Measurements from ENCODE around the gene ZBTB38.

ZBTB38 gene

DNA sequence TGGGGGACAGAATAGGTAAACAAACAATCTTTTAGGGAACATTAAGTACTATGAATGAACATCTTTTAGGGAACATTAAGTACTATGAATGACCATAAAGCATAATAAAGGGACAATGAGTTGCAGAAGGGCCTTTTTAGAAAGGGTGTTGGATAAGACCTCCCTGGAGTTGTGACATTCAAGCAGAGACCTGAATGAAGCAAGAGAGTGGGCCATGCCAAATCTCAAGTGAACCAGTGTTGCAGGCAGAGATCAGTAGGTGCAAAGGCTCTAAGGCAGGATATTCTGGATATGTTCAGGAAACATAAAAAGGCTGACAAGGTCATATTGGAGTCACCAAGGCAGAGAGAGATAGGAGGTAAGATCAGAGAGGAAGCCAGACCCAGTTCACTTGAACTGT is 29.4 kb upstream of the ZBTB38 start:
- no peak for DNase-seq (ENCODE audit: low read depth)

DNA sequence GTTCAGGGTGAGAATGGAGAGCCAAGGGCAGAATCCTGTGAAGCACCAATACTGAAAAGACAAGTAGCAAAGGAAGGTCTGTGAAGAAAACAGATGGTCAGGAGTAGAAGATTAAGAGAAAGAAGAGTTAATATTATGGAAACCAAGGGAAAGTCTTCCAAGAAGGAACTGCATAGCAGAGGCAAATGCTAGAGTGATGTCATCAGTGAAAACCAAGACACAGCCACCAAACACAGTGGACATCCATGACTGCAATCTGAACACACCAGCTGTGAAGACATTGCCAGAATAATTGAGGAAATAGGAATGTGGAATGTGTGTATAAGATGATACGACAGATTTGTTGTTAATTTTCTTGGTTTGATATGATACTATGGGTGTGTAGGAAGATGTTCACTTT is 26.8 kb upstream of the ZBTB38 start:
- no peak for DNase-seq (ENCODE audit: low read depth)

DNA sequence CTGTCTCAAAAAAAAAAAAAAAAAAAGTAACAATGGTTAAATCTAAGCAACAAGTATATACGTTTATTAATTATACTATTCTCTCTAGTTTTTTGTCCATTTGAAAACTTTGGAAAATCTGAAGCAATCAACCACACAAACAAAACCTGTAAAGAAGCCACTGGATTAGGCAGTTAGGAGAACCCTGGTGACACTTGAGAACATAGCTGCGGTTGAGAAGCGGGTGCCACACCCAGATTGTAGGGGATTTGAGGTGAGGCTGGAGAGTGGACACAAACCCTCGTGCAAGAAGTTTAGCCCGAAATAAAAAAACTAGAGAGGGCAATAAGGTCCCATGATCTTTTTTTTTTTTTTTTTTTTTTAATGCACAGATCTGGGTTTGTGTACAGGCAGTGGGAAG is 25.9 kb upstream of the ZBTB38 start:
- no peak for DNase-seq (ENCODE audit: low read depth)

DNA sequence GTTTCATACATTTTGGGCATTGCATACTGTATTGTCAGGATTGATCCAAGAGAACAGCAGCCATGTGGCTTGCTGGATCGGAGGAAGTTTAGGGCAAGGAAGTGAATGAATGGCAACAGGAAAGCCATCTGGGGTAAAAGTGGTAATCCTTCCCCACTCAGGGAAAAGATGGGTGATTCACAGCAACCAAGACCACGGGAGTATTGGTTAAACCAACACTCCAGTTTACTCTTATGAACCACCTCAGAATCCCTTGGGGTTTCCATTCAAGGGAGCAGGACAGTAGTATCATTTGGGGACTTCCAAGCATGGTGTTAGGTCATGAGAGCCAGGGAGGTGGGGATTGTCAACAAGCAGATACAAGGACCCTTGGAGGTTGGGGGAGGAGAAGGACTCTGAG is 25.2 kb upstream of the ZBTB38 start:
- DNase-seq (ENCODE audit: low read depth): no peak

DNA sequence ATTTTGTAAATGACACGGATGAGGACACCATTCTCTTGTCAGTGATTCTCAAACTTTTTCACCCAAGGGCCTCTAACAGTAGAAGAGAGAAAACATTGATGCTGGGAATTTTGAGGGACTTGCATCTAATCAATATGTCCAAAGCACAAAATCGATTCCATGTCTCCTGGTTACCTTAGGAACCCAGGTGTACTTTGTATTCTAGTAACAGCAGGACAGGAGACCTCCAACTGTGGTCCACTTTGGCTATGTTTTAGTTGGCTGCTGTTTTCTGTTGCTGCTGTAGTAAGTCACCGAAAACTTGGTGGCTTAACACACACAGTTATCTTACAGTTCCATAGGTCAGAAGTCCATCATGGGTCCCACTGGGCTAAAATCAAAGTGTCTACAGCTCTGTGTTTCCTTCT is 24.4 kb upstream of the ZBTB38 start:
- no peak for DNase-seq (ENCODE audit: low read depth)

DNA sequence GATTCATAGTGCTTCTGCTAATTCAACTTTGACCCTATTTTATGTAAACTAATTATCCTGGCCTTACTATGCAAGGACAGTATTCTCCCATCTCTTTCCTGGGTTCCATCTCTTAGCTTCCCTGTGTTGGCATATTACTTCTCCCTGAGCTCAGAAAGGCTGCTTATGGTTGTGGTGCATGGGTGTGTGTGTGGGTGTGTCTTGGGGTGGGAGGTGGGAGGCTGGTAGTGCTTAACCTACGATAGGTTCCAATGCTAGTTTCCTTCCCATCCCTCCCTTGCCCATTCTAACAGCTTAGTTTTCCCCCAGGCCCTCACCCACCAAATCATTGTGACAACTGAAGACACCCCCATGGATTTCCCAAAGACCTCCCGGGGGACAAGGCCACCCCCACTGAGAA is 22.8 kb upstream of the ZBTB38 start:
- no peak for DNase-seq (ENCODE audit: low read depth)

DNA sequence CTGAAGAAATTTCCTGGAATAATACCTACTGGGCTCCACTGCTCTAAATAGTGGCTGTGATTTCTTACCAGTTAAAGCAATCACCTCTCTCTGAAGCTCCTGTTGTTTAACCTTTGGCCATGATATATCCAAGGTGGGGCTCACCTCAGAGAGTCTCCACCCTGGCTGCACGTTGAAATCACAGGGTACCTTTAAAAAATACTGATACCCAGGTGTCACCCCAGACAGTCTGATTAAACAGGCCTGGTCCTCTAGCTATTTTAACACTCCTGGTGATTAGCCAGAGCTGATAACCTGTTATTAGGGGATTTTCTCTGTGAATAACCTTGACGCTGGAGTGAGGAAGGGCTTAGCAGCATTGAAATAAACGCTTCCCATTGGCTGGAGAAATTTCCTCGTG is 22.3 kb upstream of the ZBTB38 start:
- DNase-seq (ENCODE audit: low read depth): no peak

DNA sequence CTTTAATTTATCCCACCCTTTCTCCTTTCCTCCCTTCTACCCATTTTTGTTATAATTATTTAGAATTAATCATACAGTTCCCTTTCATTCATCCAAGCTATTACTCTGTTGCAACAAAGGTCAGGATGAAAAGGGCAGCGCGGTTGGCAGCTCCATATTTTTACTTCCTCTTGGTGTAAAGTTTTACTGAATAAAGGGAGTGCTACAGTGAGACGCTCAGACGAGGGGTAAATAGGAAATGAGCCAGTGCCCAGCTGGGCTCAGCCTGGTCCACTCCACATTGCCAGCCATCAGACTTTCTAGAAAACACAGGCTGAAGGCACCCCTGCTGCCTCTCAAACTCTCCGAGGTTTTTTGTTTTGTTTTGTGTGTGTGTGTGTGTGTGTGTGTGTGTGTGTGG is 21.9 kb upstream of the ZBTB38 start:
- no peak for DNase-seq (ENCODE audit: low read depth)

DNA sequence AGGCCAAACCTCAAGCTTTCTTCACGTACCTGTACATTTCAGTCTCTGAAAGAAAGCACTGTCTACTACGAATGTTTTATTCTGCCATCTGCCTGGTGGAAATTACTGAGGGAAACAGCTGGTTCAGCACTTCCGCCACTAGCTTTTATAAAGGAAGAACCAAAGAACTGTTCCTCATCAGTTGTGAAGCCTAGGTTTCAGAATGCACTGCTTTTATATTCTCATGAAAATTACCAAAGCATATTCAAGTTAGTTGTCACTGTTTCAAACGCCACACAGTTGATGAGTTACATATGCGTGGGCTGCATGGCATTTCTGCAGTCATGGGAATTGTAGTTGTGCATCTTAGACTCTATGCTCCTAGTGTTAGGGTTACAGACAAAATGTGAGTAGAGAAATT is 21.5 kb upstream of the ZBTB38 start:
- DNase-seq (ENCODE audit: low read depth): no peak

DNA sequence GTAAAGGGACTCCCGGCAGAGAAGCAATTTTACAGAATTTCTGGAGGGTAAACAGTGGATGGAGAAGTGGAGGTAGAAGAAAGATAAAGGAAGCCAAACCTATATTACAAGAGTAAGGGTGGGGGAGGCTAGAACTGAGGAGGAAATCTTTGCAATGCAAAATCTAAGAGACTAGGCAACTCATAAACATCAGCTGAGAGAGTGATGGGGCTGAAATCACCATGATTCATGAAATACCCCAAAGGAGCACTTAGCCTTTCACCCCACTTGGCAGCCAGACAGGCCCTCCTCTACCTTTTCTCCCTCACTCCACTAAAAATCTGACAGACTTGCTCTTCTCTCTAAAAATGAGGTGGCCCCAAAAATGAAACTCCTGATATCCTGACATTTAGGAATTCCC is 19.5 kb upstream of the ZBTB38 start:
- no peak for DNase-seq (ENCODE audit: low read depth)

DNA sequence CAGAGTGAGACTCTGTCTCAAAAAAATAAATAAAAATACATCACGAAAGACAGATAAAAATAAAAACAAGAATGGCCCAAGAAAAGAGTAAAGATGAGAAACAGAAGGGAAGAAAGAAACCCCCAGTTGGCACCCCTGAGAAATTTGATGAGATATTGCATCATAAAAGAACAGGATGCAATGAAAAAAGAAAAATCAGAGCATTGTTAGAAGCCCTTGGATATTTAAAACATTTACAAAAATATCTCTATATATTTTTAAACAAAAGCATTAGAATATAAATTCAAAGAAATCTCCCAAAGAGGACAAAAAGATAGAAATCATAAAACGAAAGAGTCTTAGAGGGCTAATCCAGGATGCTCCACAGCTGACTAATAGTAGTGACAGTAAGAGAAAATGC is 18.6 kb upstream of the ZBTB38 start:
- DNase-seq (ENCODE audit: low read depth): no peak

DNA sequence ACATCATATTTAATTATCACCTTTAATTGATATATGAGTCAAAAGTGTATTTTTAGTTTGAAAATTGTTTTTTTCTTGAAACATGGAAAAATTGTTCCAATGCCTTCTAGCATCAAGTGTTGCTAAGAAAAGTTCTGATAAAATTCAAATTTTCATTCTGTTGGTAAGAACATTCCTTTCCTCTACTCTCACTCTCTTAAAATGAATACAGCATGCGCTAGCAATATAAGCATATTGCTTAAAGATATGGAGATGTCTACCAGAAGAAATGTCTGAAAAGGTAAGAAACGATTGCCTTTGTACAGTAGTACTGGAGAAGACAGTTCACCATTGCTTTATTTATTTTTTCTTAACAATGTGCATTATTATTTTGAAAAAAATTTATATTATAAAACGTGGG is 17.6 kb upstream of the ZBTB38 start:
- no peak for DNase-seq (ENCODE audit: low read depth)

DNA sequence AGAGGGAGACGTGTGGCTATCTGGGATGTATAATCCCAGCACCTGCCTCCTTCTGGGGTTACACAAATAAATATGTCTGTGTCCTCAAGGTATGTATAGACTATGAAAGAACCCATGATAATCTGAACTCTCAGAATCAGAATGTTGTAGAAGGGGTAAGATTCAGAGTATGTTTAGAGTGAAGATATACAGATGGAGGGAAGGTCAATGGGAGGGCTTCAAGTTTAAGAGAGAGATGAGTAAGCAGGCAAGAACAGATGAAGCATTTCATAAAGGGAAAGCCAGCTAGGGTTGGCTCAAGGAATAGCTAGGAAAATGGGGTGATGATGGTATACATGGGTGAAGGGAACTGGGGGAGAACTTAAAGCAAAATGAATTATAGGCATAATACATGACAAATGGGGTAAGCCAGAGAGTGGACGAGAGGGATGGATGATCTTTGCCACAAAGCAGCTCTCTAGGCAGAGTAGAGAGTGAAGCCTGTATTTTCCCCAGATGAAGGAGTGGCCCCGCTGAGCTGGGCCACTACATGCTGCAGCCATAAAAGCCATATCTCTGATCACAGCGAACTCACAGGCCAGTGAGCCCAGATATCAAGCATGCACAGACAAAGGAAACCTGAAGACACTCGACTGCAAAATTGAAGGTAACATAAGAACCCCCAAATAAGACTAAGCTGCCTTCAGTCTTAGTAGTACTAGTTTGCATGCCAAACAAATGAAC is 15.9 kb upstream of the ZBTB38 start:
- no peak for DNase-seq (ENCODE audit: low read depth)

DNA sequence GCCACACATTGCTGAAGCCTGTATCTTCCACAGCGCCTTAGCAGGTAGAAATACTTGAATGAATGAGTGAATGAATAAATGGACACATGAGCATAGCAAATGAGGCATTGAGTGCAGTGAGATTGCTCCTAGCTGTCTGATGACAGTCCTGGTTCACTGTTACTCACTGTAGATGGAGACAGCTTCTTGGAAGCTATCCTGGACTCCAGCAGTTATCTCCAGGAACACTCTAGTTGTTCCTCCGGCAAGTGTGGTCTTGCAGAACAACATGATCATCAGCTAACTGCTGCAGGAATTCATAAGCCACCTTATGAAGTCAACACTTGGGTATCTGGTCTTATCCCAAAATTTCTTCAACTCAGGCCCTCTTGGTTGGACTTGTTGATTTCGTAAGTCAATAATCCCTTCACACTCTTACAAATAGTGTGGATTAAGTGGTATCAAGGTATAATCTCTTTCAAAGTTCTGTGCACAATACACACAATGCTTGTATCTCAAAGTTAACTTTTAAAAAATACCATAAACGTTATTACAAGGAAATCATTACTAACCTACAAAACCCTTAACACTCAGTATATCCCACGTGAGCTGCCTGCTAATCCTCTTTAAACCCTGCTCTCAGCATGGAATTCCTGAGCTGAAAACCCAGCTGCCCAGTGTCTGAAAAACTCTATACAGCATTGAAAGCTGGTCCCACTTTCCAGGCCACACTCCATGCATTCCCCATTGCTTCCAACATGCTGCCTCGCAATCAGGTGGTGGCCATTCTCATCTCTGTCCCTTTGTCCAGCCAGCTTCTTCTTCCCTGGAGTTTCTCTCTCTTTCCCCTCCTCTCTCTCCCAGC is 14.4 kb upstream of the ZBTB38 start:
- no peak for DNase-seq (ENCODE audit: low read depth)

DNA sequence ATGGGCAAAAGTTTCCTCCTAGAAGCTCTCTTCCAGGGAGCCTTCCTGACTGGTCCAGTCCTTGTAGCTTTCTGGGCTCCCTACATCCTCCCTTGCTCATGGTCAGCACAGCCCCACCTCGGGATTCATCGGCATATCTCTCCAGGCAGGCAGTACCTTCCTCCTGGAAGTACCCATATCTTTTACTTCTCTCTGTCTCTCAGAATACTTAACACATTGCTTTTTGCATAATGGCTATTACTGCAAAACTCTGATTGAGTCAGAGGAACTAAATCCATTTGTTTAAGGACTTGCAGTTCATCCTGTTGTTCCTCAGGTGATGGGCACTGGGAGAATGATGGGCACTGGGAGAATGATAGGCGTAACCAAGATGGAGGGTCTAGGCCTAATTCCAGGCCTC is 13.8 kb upstream of the ZBTB38 start:
- DNase-seq (ENCODE audit: low read depth): no peak

DNA sequence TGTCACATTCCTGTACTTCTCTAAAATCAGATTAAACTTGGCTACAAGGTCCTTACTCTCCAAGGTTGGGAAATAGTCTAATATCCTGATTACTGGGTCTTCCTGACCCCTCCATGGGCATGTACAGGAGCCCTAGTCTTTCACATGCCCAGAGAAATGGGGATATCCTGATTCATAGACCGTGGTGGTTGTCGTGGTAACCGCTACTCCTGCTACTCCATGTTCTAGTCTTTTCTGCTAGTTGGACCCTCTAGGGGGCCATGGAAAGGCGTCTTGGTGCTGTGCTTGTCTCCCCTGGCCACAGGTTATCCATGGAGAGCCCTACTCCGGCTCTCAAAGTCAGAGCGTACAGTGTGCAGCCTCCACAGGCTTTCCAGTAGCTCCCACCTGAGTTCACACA is 13.1 kb upstream of the ZBTB38 start:
- DNase-seq (ENCODE audit: low read depth): no peak

DNA sequence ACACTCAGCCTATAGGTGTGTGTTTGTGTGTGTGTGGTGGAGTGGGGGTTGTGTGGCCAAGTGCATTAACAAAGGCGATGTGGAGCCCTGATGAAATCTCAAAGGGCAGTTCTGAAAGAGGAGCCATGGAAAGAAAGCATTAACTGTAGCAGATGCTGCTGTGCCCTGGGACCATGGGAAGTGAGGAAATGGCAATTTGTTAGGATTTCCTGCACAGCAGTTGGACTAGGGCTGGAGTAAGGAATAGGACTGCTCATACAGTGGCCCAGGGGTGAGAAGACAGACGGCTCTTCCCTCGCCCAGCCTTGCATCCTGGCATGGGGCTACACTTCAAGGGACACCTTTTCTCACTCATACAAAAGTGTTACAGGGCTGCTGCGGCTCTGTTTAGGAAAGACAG is 12.3 kb upstream of the ZBTB38 start:
- no peak for DNase-seq (ENCODE audit: low read depth)

DNA sequence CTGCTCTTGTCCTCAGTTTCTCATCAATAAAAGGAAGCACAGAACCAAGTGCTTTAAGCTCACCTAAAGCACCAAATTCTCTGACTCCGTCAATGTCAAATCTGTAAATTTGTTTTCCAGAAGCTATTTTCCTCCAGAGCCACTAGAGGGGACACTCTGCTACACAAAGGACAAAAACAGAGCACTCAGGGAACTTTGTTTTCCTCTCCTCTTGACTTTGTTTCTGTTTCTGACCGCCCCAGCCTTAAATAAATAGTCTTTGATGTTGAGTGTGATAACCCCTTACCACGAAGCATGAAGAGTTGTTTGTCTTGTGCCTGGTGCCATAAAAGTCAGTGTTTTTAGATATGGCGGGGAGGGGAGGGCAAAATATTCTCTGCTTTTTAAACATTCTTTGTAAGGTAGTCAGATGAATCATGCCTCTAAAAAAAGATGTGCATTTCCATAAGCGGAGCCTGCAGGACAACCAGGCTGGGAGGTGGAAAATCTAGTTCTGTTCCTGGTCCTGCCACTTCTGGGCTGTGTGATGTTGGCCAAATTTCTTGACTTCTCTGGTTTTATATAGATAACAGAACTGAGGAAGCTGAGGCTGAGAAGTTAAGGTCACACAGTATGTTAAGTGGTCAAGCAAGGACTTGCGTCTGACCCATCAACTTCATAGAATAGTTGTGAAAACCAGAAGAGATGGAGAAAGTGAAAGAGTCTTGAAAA is 7.3 kb upstream of the ZBTB38 start:
- DNase-seq (ENCODE audit: low read depth): peak; percentile 49

DNA sequence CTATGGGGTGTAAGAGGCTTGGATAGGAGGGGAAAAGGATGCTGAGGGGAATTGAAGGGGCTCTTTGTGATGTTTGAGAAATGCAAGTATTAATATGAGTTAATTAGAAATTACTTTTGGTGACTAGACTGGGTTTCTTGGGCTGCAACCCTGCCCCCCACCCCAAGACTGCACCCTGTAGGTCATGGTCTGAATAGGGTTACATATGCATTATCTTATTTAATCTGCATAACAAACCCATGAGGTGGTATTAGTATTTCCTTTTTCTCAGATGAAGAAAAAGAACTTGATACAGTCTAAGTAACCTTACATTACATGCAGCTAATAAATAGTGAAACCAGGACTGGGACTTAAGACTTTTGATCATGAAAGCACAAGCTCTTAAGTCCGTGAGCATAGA is 5.6 kb upstream of the ZBTB38 start:
- DNase-seq (ENCODE audit: low read depth): no peak

DNA sequence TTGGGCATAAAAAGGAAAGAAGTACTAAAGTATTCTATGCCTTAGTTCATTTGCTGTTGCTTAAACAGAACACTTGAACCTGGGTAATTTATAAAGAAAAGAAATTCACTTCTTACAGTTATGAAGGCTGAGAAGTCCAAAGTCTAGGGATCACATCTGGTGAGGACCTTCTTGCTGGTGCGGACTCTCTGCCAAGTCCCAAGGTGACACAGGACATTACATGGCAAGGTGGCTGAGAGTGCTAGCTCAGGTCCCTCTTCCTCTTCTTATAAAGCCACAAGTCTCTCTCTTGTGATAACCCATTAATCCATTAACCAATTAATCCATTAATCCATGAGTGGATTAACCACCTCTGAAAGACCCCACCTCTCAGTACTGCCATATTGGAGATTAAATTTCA is 3.1 kb upstream of the ZBTB38 start:
- no peak for DNase-seq (ENCODE audit: low read depth)

DNA sequence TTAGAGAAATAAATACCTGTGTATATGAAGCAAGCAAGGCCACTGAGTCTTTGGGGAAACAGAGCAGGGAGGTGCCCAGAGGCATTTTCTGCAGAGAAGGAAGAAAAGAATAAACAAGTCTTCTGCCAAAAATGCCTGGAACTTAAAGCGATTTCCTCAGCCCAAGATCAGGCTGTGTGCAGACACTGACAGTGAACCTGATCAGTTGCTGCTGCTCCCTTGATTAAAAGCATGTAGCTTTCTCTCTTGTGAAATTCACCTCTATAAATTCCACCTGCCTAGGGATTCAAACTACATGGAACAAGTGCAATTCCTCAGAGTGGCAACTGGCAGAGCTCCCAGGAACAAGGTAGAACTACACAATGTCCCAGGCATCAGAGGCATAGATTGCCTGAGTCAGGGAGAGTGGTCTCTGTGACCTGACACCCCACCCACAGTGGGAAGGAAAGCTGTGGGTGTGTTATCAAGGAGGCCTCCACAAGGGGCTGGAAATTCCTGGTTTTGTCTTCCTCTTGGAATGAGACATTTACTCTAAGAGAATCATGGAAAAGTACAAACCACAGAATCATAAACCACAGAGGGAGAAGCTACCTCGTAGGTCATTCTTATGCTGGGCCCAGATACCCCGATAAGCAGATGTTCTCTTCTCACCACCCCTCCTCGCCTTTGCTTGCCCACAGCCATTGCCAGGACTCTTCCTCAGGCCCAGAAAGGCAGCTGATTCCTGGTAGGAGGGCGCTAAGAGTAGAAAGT is 1.8 kb upstream of the ZBTB38 start:
- peak; percentile 96 for DNase-seq (ENCODE audit: low read depth)

DNA sequence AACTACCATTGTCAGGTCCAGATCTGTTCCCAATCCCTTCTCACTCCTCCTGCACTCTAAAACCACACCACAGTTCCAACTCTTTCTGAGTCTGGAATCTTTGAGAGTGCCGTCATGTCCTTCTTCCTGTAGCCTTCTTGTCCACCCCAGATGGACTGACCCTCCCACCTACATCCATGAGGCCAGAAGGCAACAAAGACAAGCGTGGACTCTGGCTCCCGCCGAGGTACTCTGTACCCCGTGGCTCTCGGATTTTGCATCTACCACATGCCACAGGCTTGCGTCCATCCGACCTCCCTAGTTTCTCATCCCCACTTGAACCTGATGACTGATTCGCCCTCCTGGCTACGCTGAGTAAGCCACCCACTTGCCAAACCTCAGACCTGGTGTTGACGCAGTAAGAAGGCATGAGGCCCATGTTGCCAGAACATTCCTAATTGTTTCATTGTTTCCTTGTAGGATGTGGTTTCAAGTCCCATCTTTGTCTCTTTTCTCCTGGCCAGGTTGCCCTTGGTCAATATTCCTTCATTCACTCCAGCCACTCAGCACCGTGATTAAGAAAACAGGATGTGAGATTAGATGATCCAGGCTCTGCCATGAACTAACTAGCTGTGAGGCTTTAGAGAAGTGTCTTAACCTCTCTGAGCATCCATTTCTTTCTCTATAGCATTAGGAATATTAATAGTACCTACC is 1.1 kb upstream of the ZBTB38 start:
- DNase-seq (ENCODE audit: low read depth): peak; percentile 100

Data from HS-5 (cell line).